DOHH2 (cell line): Measurements from ENCODE around the gene MACF1.
A peak's percentile ranks its signal among the peaks of the same experiment; 100 is the strongest.

Experiments used
- H3F3A ChIP-seq: fragments of 200-600 bp; sonication (generic), shearing (Covaris generic); 2 replicates; pipeline ENCODE4 v1.6.0; 2016; ENCODE audit warnings: antibody characterized with exemption, mild to moderate bottlenecking; ENCODE audit not compliant: control insufficient read depth, insufficient read depth
- H3K27ac ChIP-seq: fragments of 200-600 bp; sonication (generic); 2 replicates; pipeline ENCODE4 v1.5.1; 2014; ENCODE audit warnings: low read depth, mild to moderate bottlenecking, low read length, moderate library complexity
- H3K27me3 ChIP-seq: fragments of 200-600 bp; sonication (generic); 2 replicates; pipeline ENCODE4 v1.6.1; 2014; ENCODE audit warnings: mild to moderate bottlenecking, low read length, mixed read lengths; ENCODE audit not compliant: control insufficient read depth
- H3K36me3 ChIP-seq: fragments of 200-600 bp; sonication (generic); 2 replicates; pipeline ENCODE4 v1.6.1; 2014; ENCODE audit warnings: mild to moderate bottlenecking, low read length, moderate library complexity, mixed read lengths; ENCODE audit not compliant: control insufficient read depth
- H3K4me1 ChIP-seq: fragments of 200-600 bp; sonication (generic); 2 replicates; pipeline ENCODE4 v1.6.1; 2014; ENCODE audit warnings: mild to moderate bottlenecking, low read length, mixed read lengths; ENCODE audit not compliant: control insufficient read depth
- H3K4me2 ChIP-seq: fragments of 200-600 bp; sonication (generic); 2 replicates; pipeline ENCODE4 v1.6.0; 2014; ENCODE audit warnings: mild to moderate bottlenecking, low read length, moderate library complexity
- H3K4me3 ChIP-seq: fragments of 200-600 bp; sonication (generic); 2 replicates; pipeline ENCODE4 v1.5.1; 2014; ENCODE audit warnings: mild to moderate bottlenecking, low read length, mixed read lengths
- H3K79me2 ChIP-seq: fragments of 200-600 bp; sonication (generic); 2 replicates; pipeline ENCODE4 v1.6.1; 2014; ENCODE audit warnings: mild to moderate bottlenecking, low read length, mixed read lengths; ENCODE audit not compliant: control insufficient read depth
- H3K9me2 ChIP-seq: fragments of 200-600 bp; sonication (generic); replicated peaks from 2 replicates; pipeline ENCODE4 v1.6.1; 2014; ENCODE audit warnings: mild to moderate bottlenecking, low read length, mixed read lengths; ENCODE audit not compliant: control insufficient read depth
- H3K9me3 ChIP-seq: fragments of 200-600 bp; sonication (generic); 2 replicates; pipeline ENCODE4 v1.6.1; 2014; ENCODE audit warnings: antibody characterized with exemption, low read length, mixed read lengths; ENCODE audit not compliant: control insufficient read depth, insufficient read depth
- H4K20me1 ChIP-seq: fragments of 200-600 bp; sonication (generic); 2 replicates; pipeline ENCODE4 v1.6.0; 2014; ENCODE audit warnings: low read depth, mild to moderate bottlenecking, antibody characterized with exemption, low read length, moderate library complexity; ENCODE audit not compliant: control insufficient read depth, insufficient read depth
- EZH2phosphoT487 ChIP-seq: fragments of 200-600 bp; sonication (generic); IDR thresholded peaks from 2 replicates; pipeline ENCODE4 v1.6.1; 2017; ENCODE audit warnings: borderline replicate concordance, mild to moderate bottlenecking, antibody characterized with exemption, low read length, moderate library complexity, mixed read lengths
- TF ChIP-seq, protein P1 (sequence below): fragments of 200-600 bp; sonication (generic); IDR thresholded peaks from one replicate; pipeline ENCODE4 v1.5.1; 2014; ENCODE audit warnings: antibody characterized with exemption, mild to moderate bottlenecking, low read depth, low read length; ENCODE audit not compliant: poor library complexity, severe bottlenecking

The MACF1 gene

DNA sequence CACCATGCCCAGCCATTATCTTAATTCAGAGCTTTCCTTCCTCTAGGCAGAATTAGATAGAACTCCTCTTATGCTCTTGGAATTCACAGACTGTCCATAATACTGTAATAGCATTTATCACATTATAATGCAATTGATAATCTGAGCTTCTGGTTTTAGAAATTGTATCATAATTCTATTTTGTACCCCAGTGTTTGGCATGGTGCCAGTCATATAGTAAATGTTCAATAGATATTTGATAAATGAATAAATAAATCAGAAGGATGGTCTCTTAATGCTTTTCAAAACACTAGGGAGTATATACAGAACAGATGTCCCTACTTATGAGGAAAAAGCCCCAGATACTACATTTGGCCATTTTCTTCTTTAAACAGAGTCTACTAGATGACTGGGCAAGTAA is 167.6 kb downstream of the MACF1 start:
- H3K9me2 ChIP-seq = no peaks in the 10 kb centered on the region
- no peak for TF ChIP-seq EZH2phosphoT487
- H3K4me2 ChIP-seq = no peak overlapping the region
- H3K4me3 ChIP-seq = no peak overlapping the region
- no peaks in the 10 kb centered on the region for H3K27me3 ChIP-seq
- no peaks in the 10 kb centered on the region for H4K20me1 ChIP-seq
- peaks cover 18% of the 10 kb centered on the region for H3K36me3 ChIP-seq
- H3F3A ChIP-seq = peaks cover 2% of the 10 kb centered on the region; the same call in 1 of the 2 replicates
- no peaks in the 10 kb centered on the region for H3K79me2 ChIP-seq
- H3K9me3 ChIP-seq = no peaks in the 10 kb centered on the region
- H3K27ac ChIP-seq = no peak overlapping the region
- no peaks in the 10 kb centered on the region for H3K4me1 ChIP-seq

DNA sequence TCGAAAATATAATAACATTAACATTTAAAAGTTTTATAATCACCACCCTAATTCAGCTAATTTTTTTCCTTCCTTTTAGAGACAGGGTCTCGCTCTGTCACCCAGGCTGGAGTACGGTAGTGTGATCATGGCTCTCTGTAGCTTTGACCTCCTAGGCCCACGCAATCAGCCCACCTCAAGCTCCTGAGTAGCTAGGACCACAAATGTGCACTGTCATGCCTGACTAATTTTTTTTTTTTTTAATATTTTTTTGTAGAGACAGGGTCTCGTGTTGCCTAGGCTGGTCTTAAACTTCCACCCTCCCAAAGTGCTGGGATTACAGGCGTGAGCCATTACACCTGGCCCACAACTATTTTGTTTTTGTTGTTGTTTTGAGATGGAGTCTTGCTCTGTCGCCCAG is 172.2 kb downstream of the MACF1 start:
- H4K20me1 ChIP-seq = no peaks in the 10 kb centered on the region
- no peaks in the 10 kb centered on the region for H3K9me2 ChIP-seq
- H3K4me2 ChIP-seq = no peak overlapping the region
- H3K4me1 ChIP-seq = no peaks in the 10 kb centered on the region
- no peaks in the 10 kb centered on the region for H3K9me3 ChIP-seq
- H3K4me3 ChIP-seq = no peak overlapping the region
- peaks cover 2% of the 10 kb centered on the region; the same call in 1 of the 2 replicates for H3F3A ChIP-seq
- no peaks in the 10 kb centered on the region for H3K79me2 ChIP-seq
- no peaks in the 10 kb centered on the region for H3K27me3 ChIP-seq
- H3K27ac ChIP-seq = no peak overlapping the region
- peaks cover 21% of the 10 kb centered on the region for H3K36me3 ChIP-seq
- TF ChIP-seq EZH2phosphoT487 = no peak
- TF ChIP-seq, protein P1, sequence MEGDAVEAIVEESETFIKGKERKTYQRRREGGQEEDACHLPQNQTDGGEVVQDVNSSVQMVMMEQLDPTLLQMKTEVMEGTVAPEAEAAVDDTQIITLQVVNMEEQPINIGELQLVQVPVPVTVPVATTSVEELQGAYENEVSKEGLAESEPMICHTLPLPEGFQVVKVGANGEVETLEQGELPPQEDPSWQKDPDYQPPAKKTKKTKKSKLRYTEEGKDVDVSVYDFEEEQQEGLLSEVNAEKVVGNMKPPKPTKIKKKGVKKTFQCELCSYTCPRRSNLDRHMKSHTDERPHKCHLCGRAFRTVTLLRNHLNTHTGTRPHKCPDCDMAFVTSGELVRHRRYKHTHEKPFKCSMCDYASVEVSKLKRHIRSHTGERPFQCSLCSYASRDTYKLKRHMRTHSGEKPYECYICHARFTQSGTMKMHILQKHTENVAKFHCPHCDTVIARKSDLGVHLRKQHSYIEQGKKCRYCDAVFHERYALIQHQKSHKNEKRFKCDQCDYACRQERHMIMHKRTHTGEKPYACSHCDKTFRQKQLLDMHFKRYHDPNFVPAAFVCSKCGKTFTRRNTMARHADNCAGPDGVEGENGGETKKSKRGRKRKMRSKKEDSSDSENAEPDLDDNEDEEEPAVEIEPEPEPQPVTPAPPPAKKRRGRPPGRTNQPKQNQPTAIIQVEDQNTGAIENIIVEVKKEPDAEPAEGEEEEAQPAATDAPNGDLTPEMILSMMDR = no peak

DNA sequence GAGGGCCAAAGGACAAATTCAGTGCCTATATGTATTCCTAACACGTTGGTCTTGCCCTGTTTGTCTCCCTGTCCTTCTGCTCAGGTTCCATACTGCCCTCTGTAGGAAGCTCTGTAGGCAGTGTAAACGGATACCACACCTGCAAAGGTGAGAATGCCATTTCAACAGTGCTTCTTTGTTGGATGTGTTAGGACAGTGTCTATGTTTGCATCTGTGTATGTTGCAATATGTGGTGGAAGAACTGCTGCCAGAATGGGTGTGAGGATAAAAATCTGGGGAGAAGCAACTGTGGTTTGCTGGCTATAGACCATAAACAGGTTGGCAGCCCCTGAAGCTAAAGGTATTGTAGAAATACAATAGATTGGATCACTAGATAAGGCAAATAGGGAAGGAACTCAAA is 173.9 kb downstream of the MACF1 start:
- H3K4me2 ChIP-seq = no peak overlapping the region
- no peaks in the 10 kb centered on the region for H3K9me3 ChIP-seq
- H3K9me2 ChIP-seq = no peaks in the 10 kb centered on the region
- TF ChIP-seq EZH2phosphoT487 = no peak
- TF ChIP-seq, protein P1 = peak; percentile 65
- no peak overlapping the region for H3K27ac ChIP-seq
- H3K4me1 ChIP-seq = no peaks in the 10 kb centered on the region
- no peaks in the 10 kb centered on the region for H3K79me2 ChIP-seq
- peaks cover 19% of the 10 kb centered on the region for H3K36me3 ChIP-seq
- no peaks in the 10 kb centered on the region for H4K20me1 ChIP-seq
- no peak overlapping the region for H3K4me3 ChIP-seq
- H3F3A ChIP-seq = peaks cover 2% of the 10 kb centered on the region; the same call in 1 of the 2 replicates
- H3K27me3 ChIP-seq = no peaks in the 10 kb centered on the region

DNA sequence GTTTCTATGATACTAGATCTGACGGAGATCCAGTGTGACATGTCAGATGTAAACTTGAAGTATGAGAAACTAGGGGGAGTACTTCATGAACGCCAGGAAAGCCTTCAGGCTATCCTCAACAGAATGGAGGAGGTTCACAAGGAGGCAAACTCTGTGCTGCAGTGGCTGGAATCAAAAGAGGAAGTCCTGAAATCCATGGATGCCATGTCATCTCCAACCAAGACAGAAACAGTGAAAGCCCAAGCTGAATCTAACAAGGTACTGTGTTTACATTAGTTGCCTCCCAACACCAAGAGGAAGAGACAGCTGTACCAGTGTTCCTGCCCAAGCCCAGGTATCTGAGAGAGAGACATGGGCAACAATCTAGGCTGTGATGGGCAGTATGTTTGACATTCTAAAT is 174.7 kb downstream of the MACF1 start:
- no peaks in the 10 kb centered on the region for H3K27me3 ChIP-seq
- no peaks in the 10 kb centered on the region for H3K4me1 ChIP-seq
- H3K36me3 ChIP-seq = peaks cover 19% of the 10 kb centered on the region
- no peaks in the 10 kb centered on the region for H4K20me1 ChIP-seq
- H3K9me3 ChIP-seq = no peaks in the 10 kb centered on the region
- peaks cover 2% of the 10 kb centered on the region; the same call in 1 of the 2 replicates for H3F3A ChIP-seq
- no peak overlapping the region for H3K4me2 ChIP-seq
- no peak overlapping the region for H3K27ac ChIP-seq
- H3K4me3 ChIP-seq = no peak overlapping the region
- H3K79me2 ChIP-seq = no peaks in the 10 kb centered on the region
- H3K9me2 ChIP-seq = no peaks in the 10 kb centered on the region
- TF ChIP-seq EZH2phosphoT487 = no peak
- TF ChIP-seq, protein P1 = no peak
